ENCODE results near the gene TGFA. TPM values are rescaled to one million over a fixed set of nuclear protein-coding genes. Genes with fewer than 3 reads are reported as not detected.
A peak's percentile ranks its signal among the peaks of the same experiment; 100 is the strongest.

TGFA gene
- total and polyA plus RNA-seq, 2 donors (not counting 1 experiment from before 2014, with no cell fraction given), result 0.06 TPM; not detected in 1

- Histone ChIP-seq H3K4me3 (replicated peaks in 1 of 4; ENCODE audit: control extremely low read depth in 1 of 4, insufficient read depth in 1 of 4, low read depth in 3 of 4, low read length in 4 of 4) (no peak overlapping the region), H3K9ac (ENCODE audit: insufficient read depth, low read length) (no peak overlapping the region), H3K9me3 (ENCODE audit: control insufficient read depth, insufficient read depth, low read depth, low read length) (no peaks in the 10 kb centered on the region), H3K27me3 (ENCODE audit: control insufficient read depth, insufficient read depth, low read length) (no peaks in the 10 kb centered on the region), H2AFZ (ENCODE audit: low read length) (no peak overlapping the region), H3K4me1 (ENCODE audit: control insufficient read depth, extremely low read depth, insufficient read depth, low read length) (no peaks in the 10 kb centered on the region), H3K79me2 (ENCODE audit: control insufficient read depth, insufficient read depth, low read length) (no peaks in the 10 kb centered on the region), H3K27ac (ENCODE audit: insufficient read depth, low read length) (no peak overlapping the region), H3K36me3 (ENCODE audit: control insufficient read depth, insufficient read depth, low read length) (no peaks in the 10 kb centered on the region), H3K4me2 (ENCODE audit: extremely low read depth, insufficient read depth, low read length) (no peak overlapping the region), H4K20me1 (ENCODE audit: control insufficient read depth, extremely low read depth, insufficient read depth, low read length) (no peaks in the 10 kb centered on the region)
- DNase-seq (ENCODE audit: low read depth in 2 of 2), result peak; percentile 1 to 67
- TF ChIP-seq, protein P1, sequence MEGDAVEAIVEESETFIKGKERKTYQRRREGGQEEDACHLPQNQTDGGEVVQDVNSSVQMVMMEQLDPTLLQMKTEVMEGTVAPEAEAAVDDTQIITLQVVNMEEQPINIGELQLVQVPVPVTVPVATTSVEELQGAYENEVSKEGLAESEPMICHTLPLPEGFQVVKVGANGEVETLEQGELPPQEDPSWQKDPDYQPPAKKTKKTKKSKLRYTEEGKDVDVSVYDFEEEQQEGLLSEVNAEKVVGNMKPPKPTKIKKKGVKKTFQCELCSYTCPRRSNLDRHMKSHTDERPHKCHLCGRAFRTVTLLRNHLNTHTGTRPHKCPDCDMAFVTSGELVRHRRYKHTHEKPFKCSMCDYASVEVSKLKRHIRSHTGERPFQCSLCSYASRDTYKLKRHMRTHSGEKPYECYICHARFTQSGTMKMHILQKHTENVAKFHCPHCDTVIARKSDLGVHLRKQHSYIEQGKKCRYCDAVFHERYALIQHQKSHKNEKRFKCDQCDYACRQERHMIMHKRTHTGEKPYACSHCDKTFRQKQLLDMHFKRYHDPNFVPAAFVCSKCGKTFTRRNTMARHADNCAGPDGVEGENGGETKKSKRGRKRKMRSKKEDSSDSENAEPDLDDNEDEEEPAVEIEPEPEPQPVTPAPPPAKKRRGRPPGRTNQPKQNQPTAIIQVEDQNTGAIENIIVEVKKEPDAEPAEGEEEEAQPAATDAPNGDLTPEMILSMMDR (conservative IDR thresholded peaks at IDR 0.05 in 1 of 2, IDR thresholded peaks at IDR 0.05 in 1 of 2; ENCODE audit: low read depth in 1 of 2, low read length in 2 of 2), result no peak
- no peak for TF ChIP-seq EZH2 (IDR thresholded peaks at IDR 0.05; ENCODE audit: low read length, missing control alignments)
Observed at GRCh38 chr2:70596739-70597138, 43.1 kb upstream of the TGFA start.

DNA sequence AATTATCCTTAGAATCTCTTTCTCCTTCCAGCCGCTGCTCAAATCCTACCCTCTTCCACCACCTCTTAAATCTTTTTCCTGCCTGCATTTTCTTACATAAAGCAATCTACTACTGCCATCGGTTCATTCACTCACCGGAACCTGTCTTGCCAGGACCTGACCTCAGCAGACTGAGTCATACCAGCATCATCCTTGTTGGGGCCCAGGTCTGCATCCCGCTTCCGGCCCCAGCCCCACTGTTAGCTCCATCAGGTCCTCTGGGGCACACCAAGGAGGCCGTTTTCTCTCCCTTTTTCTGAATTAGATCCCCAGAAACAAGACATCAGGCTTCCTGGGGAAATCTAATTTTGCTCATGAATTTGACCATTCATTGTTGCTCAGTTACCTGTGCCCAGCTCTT lies 42.7 kb upstream of the TGFA start:
- DNase-seq (ENCODE audit: low read depth in 2 of 2), result peak in 1 of 2 donors; percentile 84
- no peak overlapping the region for H3K4me3 ChIP-seq (replicated peaks in 1 of 4; ENCODE audit: control extremely low read depth in 1 of 4, insufficient read depth in 1 of 4, low read depth in 3 of 4, low read length in 4 of 4)
- no peaks in the 10 kb centered on the region for H4K20me1 ChIP-seq (ENCODE audit: control insufficient read depth, extremely low read depth, insufficient read depth, low read length)
- H3K36me3 ChIP-seq (ENCODE audit: control insufficient read depth, insufficient read depth, low read length), result no peaks in the 10 kb centered on the region
- no peak for TF ChIP-seq EZH2 (IDR thresholded peaks at IDR 0.05; ENCODE audit: low read length, missing control alignments)
- TF ChIP-seq, protein P1 (conservative IDR thresholded peaks at IDR 0.05 in 1 of 2, IDR thresholded peaks at IDR 0.05 in 1 of 2; ENCODE audit: low read depth in 1 of 2, low read length in 2 of 2), result no peak
- H3K9me3 ChIP-seq (ENCODE audit: control insufficient read depth, insufficient read depth, low read depth, low read length), result no peaks in the 10 kb centered on the region
- H3K9ac ChIP-seq (ENCODE audit: insufficient read depth, low read length), result no peak overlapping the region
- H3K27ac ChIP-seq (ENCODE audit: insufficient read depth, low read length), result no peak overlapping the region
- no peaks in the 10 kb centered on the region for H3K79me2 ChIP-seq (ENCODE audit: control insufficient read depth, insufficient read depth, low read length)
- H3K4me1 ChIP-seq (ENCODE audit: control insufficient read depth, extremely low read depth, insufficient read depth, low read length), result no peaks in the 10 kb centered on the region
- H2AFZ ChIP-seq (ENCODE audit: low read length), result no peak overlapping the region
- no peak overlapping the region for H3K4me2 ChIP-seq (ENCODE audit: extremely low read depth, insufficient read depth, low read length)
- no peaks in the 10 kb centered on the region for H3K27me3 ChIP-seq (ENCODE audit: control insufficient read depth, insufficient read depth, low read length)

- Histone ChIP-seq H3K9ac (ENCODE audit: insufficient read depth, low read length) (no peak overlapping the region), H4K20me1 (ENCODE audit: control insufficient read depth, extremely low read depth, insufficient read depth, low read length) (no peaks in the 10 kb centered on the region), H3K4me1 (ENCODE audit: control insufficient read depth, extremely low read depth, insufficient read depth, low read length) (no peaks in the 10 kb centered on the region), H3K27ac (ENCODE audit: insufficient read depth, low read length) (no peak overlapping the region), H3K27me3 (ENCODE audit: control insufficient read depth, insufficient read depth, low read length) (no peaks in the 10 kb centered on the region), H3K4me2 (ENCODE audit: extremely low read depth, insufficient read depth, low read length) (no peak overlapping the region), H3K79me2 (ENCODE audit: control insufficient read depth, insufficient read depth, low read length) (no peaks in the 10 kb centered on the region), H3K4me3 (replicated peaks in 1 of 4; ENCODE audit: control extremely low read depth in 1 of 4, insufficient read depth in 1 of 4, low read depth in 3 of 4, low read length in 4 of 4) (no peak overlapping the region), H3K36me3 (ENCODE audit: control insufficient read depth, insufficient read depth, low read length) (no peaks in the 10 kb centered on the region), H3K9me3 (ENCODE audit: control insufficient read depth, insufficient read depth, low read depth, low read length) (no peaks in the 10 kb centered on the region), H2AFZ (ENCODE audit: low read length) (no peak overlapping the region)
- DNase-seq (ENCODE audit: low read depth in 2 of 2), result no peak
- TF ChIP-seq, protein P1 (conservative IDR thresholded peaks at IDR 0.05 in 1 of 2, IDR thresholded peaks at IDR 0.05 in 1 of 2; ENCODE audit: low read depth in 1 of 2, low read length in 2 of 2), result no peak
- no peak for TF ChIP-seq EZH2 (IDR thresholded peaks at IDR 0.05; ENCODE audit: low read length, missing control alignments)
Observed at GRCh38 chr2:70583091-70583490, 29.5 kb upstream of the TGFA start.

Measured in fibroblast of lung (primary cell).